ENCODE data around the gene MVD. TPM values are rescaled to one million over a fixed set of nuclear protein-coding genes. Genes with fewer than 3 reads are reported as not detected.

The MVD gene
- total and polyA plus RNA-seq, 2 of the 13 experiments (the other 11 are each of a cell fraction or from before 2014, with no cell fraction given), result 28.1 to 187 TPM

DNA sequence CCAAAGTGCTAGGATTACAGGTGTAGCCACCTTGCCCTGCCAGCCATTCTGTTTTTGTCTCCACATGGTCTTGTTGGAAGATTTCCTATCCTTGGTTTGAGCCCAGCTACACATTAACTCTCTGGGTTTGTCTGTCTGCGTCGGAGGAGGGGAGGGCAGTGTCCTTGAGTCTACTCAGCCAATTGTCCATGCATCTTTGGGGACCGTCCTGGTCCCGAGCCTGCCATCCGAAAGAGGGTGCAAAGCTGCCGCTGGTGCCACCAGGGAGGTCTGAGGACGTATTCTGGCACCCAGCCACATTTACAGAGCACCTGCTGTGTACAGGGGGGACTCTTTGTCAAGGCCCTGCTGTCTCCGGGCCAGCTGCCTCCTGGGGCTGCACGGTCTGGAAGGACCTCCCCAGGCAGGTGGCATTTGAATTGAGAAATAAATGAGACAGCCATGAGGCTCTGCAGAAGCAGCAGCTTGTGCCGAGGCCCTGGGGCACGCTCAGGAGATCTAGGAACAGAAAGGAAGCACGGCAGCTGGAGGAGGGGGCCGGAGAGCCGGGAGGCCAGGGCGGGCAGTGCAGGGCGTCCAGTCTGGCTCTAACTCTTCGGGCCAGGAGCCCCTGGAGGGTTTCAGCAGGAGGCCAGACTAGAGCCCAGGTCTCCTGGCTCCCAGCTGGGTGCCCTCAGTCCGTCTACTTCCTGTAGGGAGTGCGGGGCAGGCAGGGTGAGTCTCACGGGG is 13.5 kb downstream of the MVD start (continued):
- TF ChIP-seq, protein P1, sequence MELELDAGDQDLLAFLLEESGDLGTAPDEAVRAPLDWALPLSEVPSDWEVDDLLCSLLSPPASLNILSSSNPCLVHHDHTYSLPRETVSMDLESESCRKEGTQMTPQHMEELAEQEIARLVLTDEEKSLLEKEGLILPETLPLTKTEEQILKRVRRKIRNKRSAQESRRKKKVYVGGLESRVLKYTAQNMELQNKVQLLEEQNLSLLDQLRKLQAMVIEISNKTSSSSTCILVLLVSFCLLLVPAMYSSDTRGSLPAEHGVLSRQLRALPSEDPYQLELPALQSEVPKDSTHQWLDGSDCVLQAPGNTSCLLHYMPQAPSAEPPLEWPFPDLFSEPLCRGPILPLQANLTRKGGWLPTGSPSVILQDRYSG (CRISPR knock-in tag; IDR thresholded peaks at IDR 0.05), result no peak
- TF ChIP-seq ZFP90 (CRISPR knock-in tag; IDR thresholded peaks at IDR 0.05; ENCODE audit: borderline replicate concordance), result no peak
- no peak for TF ChIP-seq NR3C1 (CRISPR knock-in tag; IDR thresholded peaks at IDR 0.05)
- TF ChIP-seq ZGPAT (CRISPR knock-in tag; IDR thresholded peaks at IDR 0.05), result 0 out of 2 replicates have a peak, but pooled peaks have one; percentile 19
- no peak for TF ChIP-seq KDM2A (CRISPR knock-in tag; IDR thresholded peaks at IDR 0.05; ENCODE audit: borderline replicate concordance, low read depth)

GRCh38 chr16:88647178-88648070 is 15.5 kb downstream of the MVD start:
- no peak overlapping the region for H3K9ac ChIP-seq (ENCODE audit: insufficient read depth, low read depth, low read length)
- in situ Hi-C loops (cut with HindIII; ENCODE audit: extremely low pct_ligation_motif_present, low pct_unique_long_range_greater_than_20kb) (no loop called here), intact Hi-C loops (cut with micrococcal nuclease; ENCODE audit: unreplicated experiment) (loop anchor here (1.0 kb wide), 1 partner anchor 29 kb away; no protein-coding TSS in a partner anchor)
- H3K27ac ChIP-seq (ENCODE audit: extremely low read length, insufficient read depth, low read length), result no peak overlapping the region
- FAIRE-seq (no peak), DNase-seq (ENCODE audit: low spot score) (no peak), ATAC-seq (no peak)
- H2AFZ ChIP-seq (ENCODE audit: low read length), result no peak overlapping the region
- peaks cover 24% of the 10 kb centered on the region for H3K4me1 ChIP-seq (ENCODE audit: insufficient read depth, low read length)
- ChIA-PET CTCF (ENCODE audit: low intra/inter-chr PET ratio, low total read pairs) (no interaction called here), POLR2A (interaction anchor here (1.2 kb wide), 1 partner anchor 16 kb away, joined by 3 read pairs; the partner anchor contains the start of gene MVD)
- H3K36me3 ChIP-seq (replicated peaks in 1 of 2; ENCODE audit: control insufficient read depth in 1 of 2, insufficient read depth in 2 of 2, low read length in 2 of 2), result peaks cover 0 to 5% of the 10 kb centered on the region in 2 experiments; a peak in 2 of 5 replicates
- H3K79me2 ChIP-seq (ENCODE audit: insufficient read depth, low read length), result peaks cover 18% of the 10 kb centered on the region
- BruUV-seq (replicated peaks), result no TSS peak
- H3K9me3 ChIP-seq (ENCODE audit: low read length), result no peaks in the 10 kb centered on the region
- H3K27me3 ChIP-seq (ENCODE audit: control insufficient read depth in 1 of 2, insufficient read depth in 2 of 2, low read length in 2 of 2), result no peaks in the 10 kb centered on the region
- 93% methylated on average over 5 of the region's 22 CpGs for WGBS (ENCODE audit: low lambda C conversion rate)
- peaks cover 18% of the 10 kb centered on the region; the same call in 1 of the 2 replicates for H4K20me1 ChIP-seq (ENCODE audit: insufficient read depth, low read length)
- H3K4me2 ChIP-seq (ENCODE audit: low read depth, low read length), result no peak overlapping the region
- H3K4me3 ChIP-seq (replicated peaks in 1 of 3; ENCODE audit: insufficient read depth in 1 of 3, low read depth in 2 of 3, low read length in 3 of 3), result no peak overlapping the region
- TF ChIP-seq ZIK1 (CRISPR knock-in tag; IDR thresholded peaks at IDR 0.05; ENCODE audit: borderline replicate concordance, low read depth) (0 out of 2 replicates have a peak, but pooled peaks have one; percentile 35), AGO2 (optimal IDR thresholded peaks at IDR 0.05; ENCODE audit: low read depth, low read length) (peak; percentile 96), ZBTB38 (CRISPR knock-in tag; IDR thresholded peaks at IDR 0.05) (0 out of 2 replicates have a peak, but pooled peaks have one; percentile 27), POLR2A (IDR thresholded peaks at IDR 0.05; ENCODE audit: insufficient read depth in 1 of 2, low read depth in 2 of 2, low read length in 2 of 2) (0 out of 4 replicates have a peak, but pooled peaks of 1 of the 2 experiments have one; percentile 3), AKAP8 (CRISPR knock-in tag; IDR thresholded peaks at IDR 0.05) (peak; percentile 93), GTF2F1 (IDR thresholded peaks at IDR 0.05; ENCODE audit: low read length) (no peak), HNRNPLL (IDR thresholded peaks at IDR 0.05; ENCODE audit: low read depth, low read length, poor library complexity, severe bottlenecking) (no peak), MYC (CRISPR knock-in tag; IDR thresholded peaks at IDR 0.05; ENCODE audit: borderline replicate concordance) (peak; percentile 34; the same call in 1 of the 2 replicates), ZNF687 (CRISPR knock-in tag; IDR thresholded peaks at IDR 0.05) (peak; percentile 19; the same call in 1 of the 2 replicates)

All from HepG2 (cell line).